H1 (cell line): ENCODE measurements around the gene LRRC15. TPM values are rescaled to one million over a fixed set of nuclear protein-coding genes. Genes with fewer than 3 reads are reported as not detected.

ENCODE experiments used
- CTCF ChIA-PET: fragments of 300-600 bp; sonication (Branson Sonifier 250); formaldehyde crosslinking; loops from one replicate; lab custom pipeline; 2021; ENCODE audit not compliant: partially characterized antibody; lab: Charles Lee
- POLR2A ChIA-PET: fragments of 300-600 bp; sonication (Branson Sonifier 250); formaldehyde crosslinking; loops from one replicate; lab custom pipeline; 2021; ENCODE audit warnings: inconsistent platforms; ENCODE audit not compliant: partially characterized antibody; lab: Charles Lee
- DNase-seq, 2 experiments: peaks; one replicate each; pipeline versions ENCODE4 v3.0.0 to v3.0.0-alpha.2; 2010 to 2022; ENCODE audit warnings: low spot score in 2 of 2, low read depth in 1 of 2, mixed read lengths in 1 of 2
- FAIRE-seq: peaks from 2 replicates; lab custom pipeline; 2011; peaks lifted over from hg19 to GRCh38; lab: Jason Lieb, UNC
- H2AFZ ChIP-seq: 2 replicates; pipeline ENCODE4 v1.8.1; 2012; ENCODE audit warnings: low read length, inconsistent platforms
- H2AK5ac ChIP-seq: 2 replicates; pipeline ENCODE4 v1.6.1; 2013; ENCODE audit warnings: low read depth, low read length
- H2BK120ac ChIP-seq: replicated peaks from 2 replicates; pipeline ENCODE3; 2013; ENCODE audit warnings: low read depth, low read length, inconsistent platforms
- H2BK12ac ChIP-seq: 2 replicates; pipeline ENCODE4 v1.6.1; 2013; ENCODE audit warnings: low read depth, low read length
- H2BK15ac ChIP-seq: 2 replicates; pipeline ENCODE4 v1.6.1; 2013; ENCODE audit warnings: low read length
- H2BK20ac ChIP-seq: 2 replicates; pipeline ENCODE4 v1.6.1; 2013; ENCODE audit warnings: low read length
- H2BK5ac ChIP-seq: 2 replicates; pipeline ENCODE4 v1.6.1; 2013; ENCODE audit warnings: low read depth, low read length
- H3K14ac ChIP-seq: 2 replicates; pipeline ENCODE4 v1.6.1; 2013; ENCODE audit warnings: inconsistent platforms; ENCODE audit not compliant: insufficient read length
- H3K18ac ChIP-seq: 2 replicates; pipeline ENCODE4 v1.6.1; 2013; ENCODE audit warnings: low read length; ENCODE audit errors: extremely low read depth
- H3K23ac ChIP-seq: 2 replicates; pipeline ENCODE4 v1.6.1; 2013; ENCODE audit warnings: inconsistent platforms; ENCODE audit not compliant: insufficient read length
- H3K23me2 ChIP-seq: 2 replicates; pipeline ENCODE4 v1.6.1; 2013; ENCODE audit warnings: low read depth, low read length
- H3K27ac ChIP-seq: 2 replicates; pipeline ENCODE4 v1.6.1; 2011; ENCODE audit warnings: low read depth, low read length, inconsistent platforms
- H3K27me3 ChIP-seq, 4 experiments: replicated peaks in 1 of 4; 1 replicate in 1 of 4; 2 replicates in 3 of 4; pipeline versions ENCODE4 v1.6.1 to v1.8.1; 2011 to 2013; ENCODE audit warnings: low read length in 3 of 4, mild to moderate bottlenecking in 3 of 4, inconsistent platforms in 2 of 4, mixed read lengths in 2 of 4, moderate library complexity in 1 of 4; ENCODE audit not compliant: control insufficient read depth in 3 of 4, insufficient read depth in 3 of 4; ENCODE audit errors: extremely low read depth in 1 of 4
- H3K36me3 ChIP-seq, 4 experiments: 2 replicates each; pipeline versions ENCODE4 v1.6.1 to v1.8.1; 2011 to 2013; ENCODE audit warnings: mild to moderate bottlenecking in 4 of 4, low read length in 3 of 4, moderate library complexity in 2 of 4, control low read depth in 1 of 4, inconsistent platforms in 1 of 4; ENCODE audit not compliant: insufficient read depth in 4 of 4, control insufficient read depth in 2 of 4
- H3K4ac ChIP-seq: replicated peaks from 2 replicates; pipeline ENCODE3; 2013; ENCODE audit warnings: low read length, low read depth, mixed read lengths, inconsistent platforms; ENCODE audit not compliant: insufficient read length
- H3K4me1 ChIP-seq, 4 experiments: replicated peaks in 1 of 4; 1 replicate in 1 of 4; 2 replicates in 3 of 4; pipeline versions ENCODE4 v1.6.1 to v1.8.1; 2011 to 2013; ENCODE audit warnings: low read length in 3 of 4, inconsistent platforms in 2 of 4, mixed read lengths in 1 of 4; ENCODE audit not compliant: insufficient read depth in 4 of 4, control insufficient read depth in 3 of 4
- H3K4me2 ChIP-seq, 2 experiments: 2 replicates each; pipeline versions ENCODE4 v1.6.1 to v1.8.1; 2011 to 2013; ENCODE audit warnings: low read depth in 2 of 2, low read length in 2 of 2, control low read depth in 1 of 2, inconsistent platforms in 1 of 2, mild to moderate bottlenecking in 1 of 2; ENCODE audit not compliant: insufficient read depth in 1 of 2
- H3K4me3 ChIP-seq, 4 experiments: fragments of 200-600, 300-600 bp in 1 of 4; sonication (generic), shearing (Covaris generic), sonication (Bioruptor Twin) in 1 of 4; 2 replicates each; pipeline versions ENCODE4 v1.5.1 to v1.8.1; 2011 to 2016; ENCODE audit warnings: low read length in 4 of 4, low read depth in 3 of 4, control low read depth in 2 of 4, inconsistent platforms in 2 of 4, mild to moderate bottlenecking in 2 of 4, mixed read lengths in 1 of 4, moderate library complexity in 1 of 4; ENCODE audit not compliant: insufficient read depth in 2 of 4; ENCODE audit errors: extremely low read depth in 1 of 4
- H3K56ac ChIP-seq: replicated peaks from 2 replicates; pipeline ENCODE3; 2013; ENCODE audit warnings: low read depth, mild to moderate bottlenecking, mixed read lengths, low read length, inconsistent platforms; ENCODE audit not compliant: insufficient read length
- H3K79me1 ChIP-seq: 2 replicates; pipeline ENCODE4 v1.6.1; 2013; ENCODE audit warnings: low read depth, low read length, control low read depth
- H3K79me2 ChIP-seq, 2 experiments: 2 replicates each; pipeline versions ENCODE4 v1.6.1 to v1.8.1; 2012 to 2013; ENCODE audit warnings: low read length in 2 of 2, mild to moderate bottlenecking in 2 of 2, inconsistent platforms in 1 of 2; ENCODE audit not compliant: insufficient read depth in 2 of 2, control insufficient read depth in 1 of 2
- H3K9ac ChIP-seq, 4 experiments: replicated peaks in 1 of 4; 1 replicate in 1 of 4; 2 replicates in 3 of 4; pipeline versions ENCODE4 v1.6.1 to v1.8.1; 2011 to 2013; ENCODE audit warnings: low read depth in 3 of 4, low read length in 3 of 4, control low read depth in 2 of 4, mild to moderate bottlenecking in 2 of 4, moderate library complexity in 2 of 4, inconsistent platforms in 1 of 4; ENCODE audit errors: extremely low read depth in 1 of 4
- H3K9me3 ChIP-seq, 2 experiments: 2 replicates each; pipeline versions ENCODE4 v1.6.1 to v1.8.1; 2012 to 2013; ENCODE audit warnings: mild to moderate bottlenecking in 2 of 2, moderate library complexity in 2 of 2, control low read depth in 1 of 2, inconsistent platforms in 1 of 2, low read depth in 1 of 2, low read length in 1 of 2, mixed read lengths in 1 of 2; ENCODE audit not compliant: insufficient read depth in 2 of 2
- H4K20me1 ChIP-seq, 2 experiments: replicated peaks in 1 of 2; 2 replicates each; pipeline versions ENCODE3 to v1.8.1; 2011 to 2013; ENCODE audit warnings: inconsistent platforms in 2 of 2, low read length in 2 of 2, mild to moderate bottlenecking in 1 of 2; ENCODE audit not compliant: insufficient read depth in 2 of 2, control insufficient read depth in 1 of 2
- H4K5ac ChIP-seq: 2 replicates; pipeline ENCODE4 v1.6.1; 2013; ENCODE audit warnings: low read length, low read depth, mixed read lengths, inconsistent platforms; ENCODE audit not compliant: insufficient read length
- H4K8ac ChIP-seq: 2 replicates; pipeline ENCODE4 v1.8.0; 2013; ENCODE audit warnings: mild to moderate bottlenecking, moderate library complexity, low read length, inconsistent platforms; ENCODE audit not compliant: insufficient read depth; ENCODE audit errors: extremely low read depth
- H4K91ac ChIP-seq: replicated peaks from 2 replicates; pipeline ENCODE3; 2013; ENCODE audit warnings: low read length, mixed read lengths, inconsistent platforms; ENCODE audit not compliant: insufficient read length
- CHD1 ChIP-seq: IDR thresholded peaks from 2 replicates; pipeline ENCODE4 v1.6.1; 2012; ENCODE audit warnings: low read depth, low read length, improper control_type of control experiment
- E2F6 ChIP-seq: IDR thresholded peaks from 2 replicates; pipeline ENCODE4 v1.6.1; 2012; ENCODE audit warnings: inconsistent platforms
- WGBS, 2 experiments: shearing (Covaris generic) in 1 of 2; methylation state at CpG; one replicate each; pipeline versions ENCODE4 v1.1.6 to v1.1.7; 2013 to 2015; ENCODE audit warnings: low lambda C conversion rate in 2 of 2, mixed read lengths in 2 of 2, inconsistent platforms in 1 of 2, low coverage in 1 of 2, missing lambda C conversion rate in 1 of 2; ENCODE audit not compliant: insufficient replicate concordance in 2 of 2, insufficient coverage in 1 of 2, insufficient read length in 1 of 2; ENCODE audit errors: extremely low coverage in 1 of 2, missing lambda C conversion rate in 1 of 2; 5-methylcytosine and 5-hydroxymethylcytosine counted together
- polyA plus RNA-seq, 7 experiments: library from polyadenylated mRNA; depleted of rRNA in 3 of 7; stranded (reverse) in 5 of 7; unstranded in 2 of 7; fragments of >200 nt in 5 of 7; fragments of 200-250 nt in 2 of 7; gene quantifications; 1 replicate in 5 of 7; 2 replicates in 1 of 7; 4 replicates in 1 of 7; pipeline versions ENCODE4 v1.2.1 to v1.2.3, GENCODE V29; 2011 to 2013; ENCODE audit warnings: missing spikeins in 2 of 7, mixed read lengths in 2 of 7
- total RNA-seq: library from RNA; stranded (reverse); fragmentation: NEBNext Ultra II Directional; extraction: Animal tissue kit (Norgen Biotek cat#: 25700); gene quantifications from 2 replicates; pipeline ENCODE4 v1.2.1, GENCODE V29; 2021

Gene LRRC15
- total and polyA plus RNA-seq, 2 of the 8 experiments (the other 6 are each of a cell fraction or from before 2014, with no cell fraction given), result 0.15 to 0.37 TPM

- Histone ChIP-seq H3K14ac (no peak overlapping the region), H3K79me1 (no peaks in the 10 kb centered on the region), H3K4me3 (no peak overlapping the region), H2AK5ac (no peak overlapping the region), H3K56ac (no peak overlapping the region), H3K4me2 (no peak overlapping the region), H3K27me3 (peaks cover 0 to 13% (median 5%) of the 10 kb centered on the region in 4 experiments; a peak in 2 of 7 replicates), H2BK15ac (no peak overlapping the region), H3K36me3 (no peaks in the 10 kb centered on the region), H3K9me3 (no peaks in the 10 kb centered on the region), H3K23ac (no peak overlapping the region), H2AFZ (no peak overlapping the region), H2BK120ac (no peak overlapping the region), H3K27ac (no peak overlapping the region), H3K23me2 (peaks cover 5% of the 10 kb centered on the region), H3K18ac (no peak overlapping the region), H4K91ac (peak overlapping the region; percentile 34), H2BK5ac (no peak overlapping the region), H4K20me1 (no peaks in the 10 kb centered on the region), H2BK20ac (no peak overlapping the region), H4K5ac (no peak overlapping the region), H3K79me2 (no peaks in the 10 kb centered on the region), H3K4ac (no peak overlapping the region), H2BK12ac (peak overlapping the region; percentile 61; the same call in 1 of the 2 replicates), H3K4me1 (peaks cover 10 to 35% (median 22%) of the 10 kb centered on the region in 4 experiments), H4K8ac (no peak overlapping the region), H3K9ac (no peak overlapping the region)
- ChIA-PET CTCF (interaction anchor here (0.7 to 3.5 kb wide), 9 partner anchors 9 to 530 kb away, joined by 3 to 13 read pairs (median 3); no protein-coding TSS in a partner anchor), POLR2A (interaction anchor here (0.6 to 4.8 kb wide), 3 partner anchors 12 to 652 kb away, joined by 3 to 28 read pairs (median 4); no protein-coding TSS in a partner anchor)
- 90% methylated on average over 11 of the region's 11 CpGs; no CpG with 5 or more reads in 1 of the 2 experiments for WGBS, 2 experiments
- no peak for FAIRE-seq
- no peak for DNase-seq
- TF ChIP-seq E2F6 (no peak), CHD1 (no peak)
Measured at GRCh38 chr3:194310060-194310835, 59.3 kb downstream of the LRRC15 start.
